HG02943 (cell line): ENCODE measurements around the gene ARHGAP26.

Experiments used
- ATAC-seq: cut with Tn5 transposase; IDR thresholded peaks from one replicate; pipeline ENCODE4 v1.9.1; 2021; ENCODE audit warnings: mild to moderate bottlenecking, low read depth, moderate library complexity; ENCODE audit not compliant: unreplicated experiment

Gene ARHGAP26

DNA sequence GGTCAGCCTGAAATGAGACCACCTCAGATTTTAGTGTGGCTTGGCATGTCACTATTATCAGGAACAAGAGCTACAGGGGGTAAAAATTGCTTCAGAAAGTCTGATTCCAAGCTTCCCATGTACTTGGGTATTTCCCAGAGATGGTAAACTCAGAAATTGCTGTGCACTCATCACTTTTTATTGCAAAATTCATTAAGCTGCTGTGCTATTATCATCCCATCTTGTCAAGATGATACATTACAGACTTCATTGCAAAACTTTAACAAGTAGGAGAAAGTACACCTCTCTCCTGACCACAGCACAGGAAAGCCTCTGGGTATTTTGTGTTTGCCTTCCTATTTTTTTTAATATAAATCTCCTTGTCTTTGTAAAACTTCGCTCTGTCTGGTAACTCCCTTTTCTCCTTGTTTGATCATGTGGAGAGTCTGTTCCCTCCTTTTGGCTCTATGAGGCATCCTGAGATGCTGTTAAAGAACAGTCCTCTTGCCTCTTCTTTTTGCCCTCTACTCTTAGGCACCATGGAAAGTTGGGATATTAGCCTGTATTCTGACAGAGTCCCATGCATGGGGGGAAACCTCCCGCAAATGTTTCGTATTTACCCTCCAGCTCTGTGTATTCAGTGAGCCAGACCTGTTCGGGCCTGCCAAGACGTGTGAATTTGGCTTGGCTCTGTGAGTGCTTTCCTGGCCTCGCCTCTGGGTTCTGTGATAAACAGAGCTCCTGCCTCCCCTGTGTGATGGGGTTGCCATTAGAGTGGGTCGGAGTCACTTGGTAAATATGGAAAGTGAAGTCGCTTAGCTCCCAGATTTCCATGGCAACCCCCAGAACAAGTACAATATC lies 372.6 kb downstream of the ARHGAP26 start:
- no peak for ATAC-seq

DNA sequence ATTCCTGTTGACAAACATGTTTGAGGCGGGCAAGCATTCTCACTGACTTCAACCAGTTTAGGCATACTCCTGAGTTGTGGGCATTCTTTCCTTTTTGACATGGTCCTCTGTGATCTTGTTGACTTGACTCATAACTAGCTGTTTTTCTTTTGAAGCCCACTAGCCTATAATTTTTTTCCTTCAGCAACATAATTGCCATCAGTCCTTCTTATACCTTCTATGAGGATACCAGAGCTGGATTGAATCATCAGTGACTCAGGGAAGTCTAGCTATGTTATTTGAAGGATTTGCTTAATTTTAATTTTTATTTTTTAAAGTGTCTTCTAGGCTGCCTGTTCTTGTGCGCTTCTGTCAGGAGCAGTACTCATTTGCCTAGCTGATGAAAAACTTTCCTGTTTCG lies 373.8 kb downstream of the ARHGAP26 start:
- no peak for ATAC-seq

DNA sequence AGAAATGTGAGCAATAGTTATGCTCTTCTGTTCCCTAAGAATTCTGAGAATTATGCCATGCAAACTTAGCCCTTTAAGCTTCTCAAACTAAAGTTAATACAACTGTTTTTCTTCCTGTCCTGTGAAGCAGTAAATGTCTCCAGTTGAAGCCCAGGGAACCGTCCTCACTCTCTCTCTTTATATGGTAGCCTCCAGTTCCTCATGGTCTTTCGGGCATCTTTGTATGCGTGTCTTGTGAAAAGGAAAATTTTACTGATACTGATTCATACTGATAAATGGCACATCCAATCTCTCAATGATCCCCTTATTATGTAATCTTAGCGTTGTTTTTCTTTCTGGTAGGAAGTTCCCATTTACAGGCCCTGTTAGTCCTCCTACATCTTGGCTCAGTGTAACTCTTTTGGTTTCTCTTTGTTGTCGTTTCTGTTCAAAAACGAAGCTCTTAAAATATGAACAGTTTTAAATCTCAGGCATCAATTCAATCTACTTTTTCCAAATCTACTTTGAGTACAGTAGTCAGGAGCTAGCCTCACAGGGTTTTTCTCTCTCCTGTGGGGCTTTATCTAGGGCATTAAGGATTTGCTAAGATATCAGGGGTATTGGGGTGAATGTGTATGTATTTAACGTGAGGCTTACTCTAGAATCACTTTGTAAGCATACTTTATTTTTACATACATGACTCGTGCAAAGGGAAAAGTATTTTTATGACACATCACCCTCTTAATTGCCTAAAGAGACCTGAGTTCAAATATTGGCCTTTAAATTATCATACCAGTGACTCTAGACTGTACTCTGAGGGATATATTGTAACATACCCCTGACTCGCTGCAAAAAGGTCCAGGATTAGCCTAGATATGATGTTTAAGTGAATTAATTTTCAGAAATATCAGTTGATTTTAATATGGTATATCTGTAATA lies 375.3 kb downstream of the ARHGAP26 start:
- ATAC-seq: no peak

DNA sequence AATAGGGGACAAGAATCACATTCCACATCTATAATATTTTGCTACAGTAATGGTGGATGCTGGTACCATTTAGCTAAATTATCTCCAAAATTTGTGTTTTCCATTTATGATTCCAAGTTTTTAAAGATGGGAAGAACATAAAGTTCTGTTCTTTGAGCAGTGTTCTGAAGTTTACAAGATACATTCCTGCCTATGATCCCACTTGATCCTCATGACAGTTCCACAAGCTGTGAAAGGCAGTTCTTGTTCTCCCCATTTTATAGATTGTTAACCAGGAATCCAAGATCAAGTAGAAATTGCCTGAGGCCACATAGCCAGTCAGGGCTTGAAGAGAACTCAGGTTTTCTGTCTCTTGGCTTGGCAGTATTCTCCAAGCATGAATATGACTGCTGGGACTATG lies 376.0 kb downstream of the ARHGAP26 start:
- no peak for ATAC-seq

DNA sequence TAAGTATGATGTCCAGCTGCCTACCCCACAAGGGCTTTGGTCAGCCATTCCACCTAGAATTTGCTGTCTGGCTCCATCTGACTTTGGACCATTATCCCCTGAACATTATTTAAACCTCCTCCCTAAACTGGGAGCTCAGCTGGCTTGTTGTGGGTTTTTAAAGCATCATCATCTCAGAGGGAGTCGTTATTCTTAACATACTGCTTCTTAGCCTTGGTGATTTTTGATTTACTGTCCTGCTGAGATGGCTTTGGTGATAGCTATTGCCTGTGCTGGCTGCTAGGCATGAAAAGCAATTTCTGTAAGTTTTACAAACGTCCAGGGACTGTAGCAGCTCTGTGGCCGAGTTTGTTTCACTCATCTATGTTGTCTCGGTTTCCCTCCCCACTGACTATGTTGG lies 377.2 kb downstream of the ARHGAP26 start:
- ATAC-seq: no peak

- no peak for ATAC-seq
Observed at GRCh38 chr5:143147902-143148301, 377.7 kb downstream of the ARHGAP26 start.

- no peak for ATAC-seq
Observed at GRCh38 chr5:143148771-143149170, 378.6 kb downstream of the ARHGAP26 start.

DNA sequence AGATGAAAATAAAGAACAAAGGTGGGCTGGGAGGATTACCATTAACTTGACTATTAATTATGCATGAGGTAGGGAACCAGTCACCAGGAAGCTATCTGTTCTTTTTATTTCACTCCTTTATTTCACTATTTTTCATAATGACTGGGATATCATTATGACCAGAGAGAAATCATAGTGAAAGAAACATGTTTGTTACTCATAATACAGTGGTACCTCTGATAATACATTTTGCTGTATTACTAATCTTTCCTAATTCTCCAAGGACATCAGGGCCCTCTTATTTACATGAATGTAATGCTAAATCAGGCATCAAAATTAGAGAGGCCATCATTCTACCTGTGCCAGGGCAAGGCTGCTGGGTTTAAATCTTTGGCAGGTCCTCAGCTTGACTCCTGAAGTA lies 379.6 kb downstream of the ARHGAP26 start:
- ATAC-seq: no peak

GRCh38 chr5:143151056-143151700 lies 381.0 kb downstream of the ARHGAP26 start:
- no peak for ATAC-seq

GRCh38 chr5:143152445-143152844 lies 382.3 kb downstream of the ARHGAP26 start:
- ATAC-seq: no peak

DNA sequence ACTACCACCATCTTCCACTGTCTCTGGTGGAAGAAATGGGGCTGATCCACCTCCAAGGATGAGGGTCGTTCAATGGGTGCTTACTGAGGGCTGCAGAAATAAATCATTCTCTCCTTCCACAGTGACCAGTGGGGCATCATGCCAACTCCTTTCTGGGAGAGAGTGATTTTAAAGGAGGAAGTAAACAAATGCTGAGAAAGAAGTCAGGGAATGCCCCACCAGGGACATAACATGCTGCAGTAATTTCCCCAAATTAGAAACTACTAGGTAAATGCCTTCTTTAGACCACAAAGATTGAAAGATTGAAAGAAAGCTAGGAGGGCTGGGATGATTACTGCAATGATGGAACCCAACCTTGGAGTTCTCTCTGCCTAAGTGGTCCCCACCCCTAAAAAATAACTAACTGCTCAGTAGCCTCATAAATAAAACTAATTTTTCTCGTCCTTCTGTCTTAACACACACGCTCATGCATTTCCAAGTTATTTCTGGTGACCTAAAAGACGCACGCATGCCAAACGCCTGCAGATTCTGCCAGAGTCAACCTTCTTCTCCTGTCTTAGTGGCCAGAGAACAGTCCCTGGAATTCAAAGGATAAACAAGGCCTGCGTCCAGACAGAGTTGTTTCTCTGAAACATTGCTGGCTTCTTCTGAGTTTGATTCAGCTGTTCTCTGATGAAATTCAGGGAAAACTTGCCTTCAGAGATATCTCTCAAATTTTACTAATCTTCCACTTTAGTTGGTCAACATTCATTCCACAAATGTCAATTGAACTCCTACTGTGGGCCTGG lies 383.3 kb downstream of the ARHGAP26 start:
- no peak for ATAC-seq

DNA sequence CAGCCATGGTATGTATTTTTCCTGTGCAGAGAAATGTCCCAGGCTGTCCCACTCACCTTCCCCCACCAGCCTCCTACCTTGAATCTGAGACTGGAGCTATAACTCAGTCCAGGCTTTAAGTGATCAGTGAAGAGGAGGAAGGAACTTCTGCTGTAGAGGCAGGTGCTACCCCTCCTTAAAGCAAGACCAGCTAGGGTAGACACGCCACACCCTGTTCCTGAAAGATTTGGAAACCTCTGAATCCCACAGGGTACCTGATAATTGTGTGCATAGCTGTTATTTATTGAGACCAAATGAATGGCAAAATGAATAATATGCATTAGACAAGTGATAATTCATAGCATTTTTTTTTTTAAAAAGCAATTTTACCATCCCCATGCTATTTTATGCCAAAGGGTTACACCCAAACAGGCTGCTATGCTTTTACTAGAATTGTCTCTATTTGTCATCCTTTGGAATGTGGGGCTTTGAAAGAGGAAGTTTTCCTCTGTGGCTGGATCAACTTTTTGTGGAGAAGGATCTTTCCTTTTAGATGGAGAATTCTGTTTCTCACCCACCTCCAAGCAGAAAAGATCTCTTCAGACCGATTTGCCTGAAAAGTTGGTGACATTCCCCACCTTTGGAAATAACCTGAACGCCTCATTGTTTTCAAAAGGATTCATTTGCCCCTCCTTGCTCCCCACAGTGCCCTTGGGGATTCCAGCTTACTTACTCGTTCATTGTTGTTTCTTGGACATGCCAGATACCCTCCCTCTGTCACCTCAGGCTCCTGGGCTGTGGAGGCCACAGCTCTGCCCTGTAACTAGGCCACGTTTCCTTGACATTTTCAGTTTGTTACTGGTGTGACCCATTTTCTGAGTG lies 384.6 kb downstream of the ARHGAP26 start:
- ATAC-seq: no peak

GRCh38 chr5:143155455-143155854 lies 385.3 kb downstream of the ARHGAP26 start:
- no peak for ATAC-seq

GRCh38 chr5:143156086-143156485 lies 385.9 kb downstream of the ARHGAP26 start:
- ATAC-seq: no peak

- ATAC-seq: no peak
Observed at GRCh38 chr5:143156572-143156971, 386.4 kb downstream of the ARHGAP26 start.

- no peak for ATAC-seq
Observed at GRCh38 chr5:143159031-143159430, 388.9 kb downstream of the ARHGAP26 start.

DNA sequence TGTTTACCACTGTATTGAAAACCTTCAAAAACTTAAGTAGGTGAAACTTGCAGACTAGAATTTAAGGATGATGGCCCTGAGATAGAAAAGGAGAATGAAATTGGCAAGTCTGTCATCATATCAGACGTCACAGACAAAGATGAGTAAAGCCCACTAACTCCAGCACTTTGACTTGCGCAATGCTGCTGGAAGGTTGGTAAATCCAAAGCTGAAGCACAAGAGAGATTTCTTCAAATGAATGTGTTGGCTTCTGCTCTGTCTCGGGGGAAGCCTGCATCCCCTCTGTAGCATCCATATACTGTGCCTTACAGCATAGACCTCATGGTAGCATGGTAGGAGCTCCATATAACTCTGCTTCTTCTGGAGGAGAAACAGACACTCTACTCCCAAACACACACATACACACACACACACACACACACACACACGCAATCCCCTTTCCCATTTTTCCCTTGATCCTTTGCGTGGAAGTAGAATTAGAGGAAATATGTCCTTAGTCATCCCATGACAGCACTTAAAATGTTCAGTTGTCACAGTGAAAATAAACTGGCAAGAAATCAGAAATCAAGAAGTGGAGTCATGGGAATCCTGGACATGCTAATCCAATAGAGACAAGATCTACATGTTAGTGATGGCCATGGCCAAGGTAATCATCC lies 391.8 kb downstream of the ARHGAP26 start:
- ATAC-seq: no peak

DNA sequence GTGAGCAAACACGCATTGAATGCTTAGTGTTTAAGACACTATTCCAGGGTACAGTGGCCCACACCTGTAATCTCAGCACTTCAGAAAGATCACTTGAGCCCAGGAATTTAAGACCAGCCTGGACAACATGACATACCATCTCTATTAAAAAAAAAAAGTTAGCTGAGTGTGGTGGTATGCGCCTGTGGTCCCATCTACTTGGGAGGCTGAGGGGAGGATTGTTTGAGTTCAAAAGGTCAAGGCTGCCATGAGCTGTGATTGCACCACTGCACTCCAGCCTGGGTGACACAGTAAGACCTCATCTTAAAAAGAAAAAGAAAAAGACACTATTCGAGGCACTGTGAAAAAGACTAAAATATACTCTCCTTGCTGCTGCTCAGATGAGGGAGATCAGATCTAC lies 392.6 kb downstream of the ARHGAP26 start:
- no peak for ATAC-seq

GRCh38 chr5:143164557-143164956 lies 394.4 kb downstream of the ARHGAP26 start:
- no peak for ATAC-seq
